IPS-18a (cell line): ENCODE data around the gene POLRMT.
"Not testable (repeated sequence)": the region's sequence is repeated elsewhere in the genome, so short reads cannot be mapped to it uniquely, and the experiment has no call there.

ENCODE experiments used
- H3K27ac ChIP-seq: one replicate; pipeline ENCODE4 v1.5.1; 2013; ENCODE audit warnings: low read length
- H3K27me3 ChIP-seq: one replicate; pipeline ENCODE4 v1.6.1; 2013; ENCODE audit warnings: mild to moderate bottlenecking, low read length; ENCODE audit not compliant: control insufficient read depth, insufficient read depth
- H3K36me3 ChIP-seq: one replicate; pipeline ENCODE4 v1.6.1; 2013; ENCODE audit warnings: low read depth, low read length; ENCODE audit not compliant: control insufficient read depth
- H3K4me1 ChIP-seq: one replicate; pipeline ENCODE4 v1.6.1; 2013; ENCODE audit warnings: low read depth, low read length; ENCODE audit not compliant: control insufficient read depth
- H3K4me3 ChIP-seq: one replicate; pipeline ENCODE4 v1.5.1; 2013; ENCODE audit warnings: low read length
- H3K9ac ChIP-seq: one replicate; pipeline ENCODE4 v1.6.1; 2013; ENCODE audit warnings: mild to moderate bottlenecking, low read length, moderate library complexity
- H3K9me3 ChIP-seq: one replicate; pipeline ENCODE4 v1.6.1; 2013; ENCODE audit warnings: low read depth, low read length; ENCODE audit not compliant: control insufficient read depth

POLRMT gene

GRCh38 chr19:589693-590395 lies 43.5 kb downstream of the POLRMT start, which contains the start of gene HCN2:
HCN2 (plus strand) TSS chr19:589881; CDS start chr19:589946, 65 bp downstream.
- Histone ChIP-seq H3K9ac (no peak within 1 kb of the TSS), H3K9me3 (no peaks in the 10 kb centered on the region), H3K4me1 (no peaks in the 10 kb centered on the region), H3K36me3 (no peaks in the 10 kb centered on the region), H3K27ac (no peak within 1 kb of the TSS), H3K4me3 (no peak within 1 kb of the TSS), H3K27me3 (peaks cover 44% of the 10 kb centered on the region)

- no peaks in the 10 kb centered on the region for H3K36me3 ChIP-seq
- H3K27ac ChIP-seq = no peak overlapping the region
- H3K27me3 ChIP-seq = peaks cover 44% of the 10 kb centered on the region
- no peak overlapping the region for H3K9ac ChIP-seq
- no peaks in the 10 kb centered on the region for H3K9me3 ChIP-seq
- no peak overlapping the region for H3K4me3 ChIP-seq
- no peaks in the 10 kb centered on the region for H3K4me1 ChIP-seq
These were observed 44.3 kb downstream of the POLRMT start for GRCh38 chr19:588741-589692.

- Histone ChIP-seq H3K27ac (no peak overlapping the region), H3K4me1 (no peaks in the 10 kb centered on the region), H3K4me3 (no peak overlapping the region), H3K9ac (no peak overlapping the region), H3K9me3 (no peaks in the 10 kb centered on the region), H3K27me3 (peaks cover 44% of the 10 kb centered on the region), H3K36me3 (no peaks in the 10 kb centered on the region)
These were observed 45.1 kb downstream of the POLRMT start for GRCh38 chr19:588093-588740.

GRCh38 chr19:585551-586110 lies 47.7 kb downstream of the POLRMT start:
- Histone ChIP-seq H3K27ac (no peak overlapping the region), H3K27me3 (peaks cover 21% of the 10 kb centered on the region)

GRCh38 chr19:585146-585545 lies 48.2 kb downstream of the POLRMT start:
- not testable (repeated sequence) for H3K9ac ChIP-seq, H3K4me3 ChIP-seq, H3K4me1 ChIP-seq, H3K27ac ChIP-seq, H3K9me3 ChIP-seq
- peaks cover 21% of the 10 kb centered on the region for H3K36me3 ChIP-seq
- H3K27me3 ChIP-seq = peaks cover 17% of the 10 kb centered on the region

More at GRCh38 chr19:585551-586110, 47.7 kb downstream of the POLRMT start:
- Histone ChIP-seq H3K36me3 (peaks cover 16% of the 10 kb centered on the region), H3K9me3 (no peaks in the 10 kb centered on the region), H3K4me1 (no peaks in the 10 kb centered on the region), H3K9ac (no peak overlapping the region), H3K4me3 (no peak overlapping the region)

GRCh38 chr19:584240-585001 lies 48.9 kb downstream of the POLRMT start:
- no peak overlapping the region for H3K4me3 ChIP-seq
- H3K36me3 ChIP-seq = peaks cover 27% of the 10 kb centered on the region
- no peaks in the 10 kb centered on the region for H3K9me3 ChIP-seq
- peaks cover 15% of the 10 kb centered on the region for H3K27me3 ChIP-seq
- no peak overlapping the region for H3K9ac ChIP-seq
- H3K4me1 ChIP-seq = no peaks in the 10 kb centered on the region
- H3K27ac ChIP-seq = no peak overlapping the region

- H3K27me3 ChIP-seq = peaks cover 10% of the 10 kb centered on the region
- H3K36me3 ChIP-seq = peaks cover 29% of the 10 kb centered on the region
- H3K9ac ChIP-seq = no peak overlapping the region
- no peaks in the 10 kb centered on the region for H3K4me1 ChIP-seq
- no peak overlapping the region for H3K4me3 ChIP-seq
- no peaks in the 10 kb centered on the region for H3K9me3 ChIP-seq
- no peak overlapping the region for H3K27ac ChIP-seq
These were observed 49.4 kb downstream of the POLRMT start for GRCh38 chr19:583968-584239.

- no peak overlapping the region for H3K9ac ChIP-seq
- H3K27me3 ChIP-seq = peaks cover 5% of the 10 kb centered on the region
- no peak overlapping the region for H3K27ac ChIP-seq
- no peaks in the 10 kb centered on the region for H3K9me3 ChIP-seq
- no peak overlapping the region for H3K4me3 ChIP-seq
- H3K36me3 ChIP-seq = peaks cover 30% of the 10 kb centered on the region
- no peaks in the 10 kb centered on the region for H3K4me1 ChIP-seq
These were observed 50.0 kb downstream of the POLRMT start for GRCh38 chr19:583198-583967.

GRCh38 chr19:582497-583197 lies 50.7 kb downstream of the POLRMT start:
- Histone ChIP-seq H3K4me1 (no peaks in the 10 kb centered on the region), H3K9ac (no peak overlapping the region), H3K27ac (no peak overlapping the region), H3K27me3 (no peaks in the 10 kb centered on the region), H3K9me3 (no peaks in the 10 kb centered on the region), H3K4me3 (no peak overlapping the region), H3K36me3 (peaks cover 33% of the 10 kb centered on the region)
